ENCODE results near the gene GOLGA8M.
"Not testable (repeated sequence)": the region's sequence is repeated elsewhere in the genome, so short reads cannot be mapped to it uniquely, and the experiment has no call there.

DNA sequence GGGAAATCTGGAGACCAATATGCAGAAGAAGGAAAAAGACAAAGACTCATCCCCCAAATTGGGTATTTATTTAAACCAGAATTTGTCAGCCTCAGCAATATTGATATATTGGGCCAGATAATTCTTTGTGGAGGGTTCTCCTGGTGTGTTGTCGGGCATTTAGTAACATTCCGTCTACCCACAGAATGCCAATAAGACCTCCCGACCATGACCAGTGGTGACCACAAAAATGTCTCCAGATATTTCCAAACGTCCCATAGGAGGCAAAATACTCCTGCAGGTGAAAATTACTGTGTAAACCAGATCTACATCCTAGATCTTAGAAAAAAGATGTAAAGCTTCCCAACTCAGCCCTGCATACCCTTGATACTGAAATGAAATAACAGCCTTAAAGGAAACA is 2.0 kb upstream of the GOLGA8M start:
- TF ChIP-seq, protein P1, sequence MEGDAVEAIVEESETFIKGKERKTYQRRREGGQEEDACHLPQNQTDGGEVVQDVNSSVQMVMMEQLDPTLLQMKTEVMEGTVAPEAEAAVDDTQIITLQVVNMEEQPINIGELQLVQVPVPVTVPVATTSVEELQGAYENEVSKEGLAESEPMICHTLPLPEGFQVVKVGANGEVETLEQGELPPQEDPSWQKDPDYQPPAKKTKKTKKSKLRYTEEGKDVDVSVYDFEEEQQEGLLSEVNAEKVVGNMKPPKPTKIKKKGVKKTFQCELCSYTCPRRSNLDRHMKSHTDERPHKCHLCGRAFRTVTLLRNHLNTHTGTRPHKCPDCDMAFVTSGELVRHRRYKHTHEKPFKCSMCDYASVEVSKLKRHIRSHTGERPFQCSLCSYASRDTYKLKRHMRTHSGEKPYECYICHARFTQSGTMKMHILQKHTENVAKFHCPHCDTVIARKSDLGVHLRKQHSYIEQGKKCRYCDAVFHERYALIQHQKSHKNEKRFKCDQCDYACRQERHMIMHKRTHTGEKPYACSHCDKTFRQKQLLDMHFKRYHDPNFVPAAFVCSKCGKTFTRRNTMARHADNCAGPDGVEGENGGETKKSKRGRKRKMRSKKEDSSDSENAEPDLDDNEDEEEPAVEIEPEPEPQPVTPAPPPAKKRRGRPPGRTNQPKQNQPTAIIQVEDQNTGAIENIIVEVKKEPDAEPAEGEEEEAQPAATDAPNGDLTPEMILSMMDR (optimal IDR thresholded peaks at IDR 0.05 in 1 of 3, IDR thresholded peaks at IDR 0.05 in 1 of 3, conservative IDR thresholded peaks at IDR 0.05 in 1 of 3; ENCODE audit: extremely low read depth in 1 of 3, insufficient read depth in 2 of 3, low read length in 3 of 3), result not testable (repeated sequence)
- TF ChIP-seq EZH2 (IDR thresholded peaks at IDR 0.05; ENCODE audit: low read length), result not testable (repeated sequence)
